HG03432 (cell line): ENCODE results near the gene POU1F1.
"Not testable (repeated sequence)": the region's sequence is repeated elsewhere in the genome, so short reads cannot be mapped to it uniquely, and the experiment has no call there.

Experiments used
- ATAC-seq: cut with Tn5 transposase; IDR thresholded peaks from one replicate; pipeline ENCODE4 v1.9.1; 2021; ENCODE audit warnings: mild to moderate bottlenecking, moderate library complexity; ENCODE audit not compliant: unreplicated experiment

The POU1F1 gene

GRCh38 chr3:87260270-87260669, 16.1 kb downstream of the POU1F1 start:
- peak; percentile 83 for ATAC-seq

- ATAC-seq, result no peak
Observed at GRCh38 chr3:87250009-87250408, 26.4 kb downstream of the POU1F1 start.

- ATAC-seq, result no peak
Observed at GRCh38 chr3:87248831-87249230, 27.6 kb downstream of the POU1F1 start.

GRCh38 chr3:87248231-87248630, 28.2 kb downstream of the POU1F1 start:
- not testable (repeated sequence) for ATAC-seq

GRCh38 chr3:87247430-87247773, 29.0 kb downstream of the POU1F1 start:
- ATAC-seq, result no peak

GRCh38 chr3:87246662-87247429, 29.5 kb downstream of the POU1F1 start:
- ATAC-seq, result no peak

GRCh38 chr3:87236093-87236492, 40.3 kb downstream of the POU1F1 start:
- no peak for ATAC-seq

GRCh38 chr3:87233805-87234204, 42.6 kb downstream of the POU1F1 start:
- ATAC-seq, result no peak

- no peak for ATAC-seq
Observed at GRCh38 chr3:87229113-87229512, 47.3 kb downstream of the POU1F1 start.

GRCh38 chr3:87228316-87228715, 48.1 kb downstream of the POU1F1 start:
- ATAC-seq, result no peak

- peak; percentile 0 for ATAC-seq
Observed at GRCh38 chr3:87227835-87228144, 48.6 kb downstream of the POU1F1 start.

- peak; percentile 98 for ATAC-seq
Observed at GRCh38 chr3:87227104-87227834, 49.1 kb downstream of the POU1F1 start, which contains the start of gene CHMP2B. Gene CHMP2B (plus strand): TSS chr3:87227309. CDS start chr3:87227523, 214 bp downstream.

- no peak for ATAC-seq
Observed at GRCh38 chr3:87225659-87226058, 50.7 kb downstream of the POU1F1 start.

GRCh38 chr3:87219611-87220010, 56.8 kb downstream of the POU1F1 start:
- ATAC-seq, result no peak

- no peak for ATAC-seq
Observed at GRCh38 chr3:87218560-87218959, 57.8 kb downstream of the POU1F1 start.
